HG02610 (cell line): Measurements from ENCODE around the gene DLGAP4.

Source experiments
- ATAC-seq: cut with Tn5 transposase; IDR thresholded peaks from one replicate; pipeline ENCODE4 v1.9.1; 2021; ENCODE audit warnings: mild to moderate bottlenecking, moderate library complexity; ENCODE audit not compliant: unreplicated experiment

Gene DLGAP4

DNA sequence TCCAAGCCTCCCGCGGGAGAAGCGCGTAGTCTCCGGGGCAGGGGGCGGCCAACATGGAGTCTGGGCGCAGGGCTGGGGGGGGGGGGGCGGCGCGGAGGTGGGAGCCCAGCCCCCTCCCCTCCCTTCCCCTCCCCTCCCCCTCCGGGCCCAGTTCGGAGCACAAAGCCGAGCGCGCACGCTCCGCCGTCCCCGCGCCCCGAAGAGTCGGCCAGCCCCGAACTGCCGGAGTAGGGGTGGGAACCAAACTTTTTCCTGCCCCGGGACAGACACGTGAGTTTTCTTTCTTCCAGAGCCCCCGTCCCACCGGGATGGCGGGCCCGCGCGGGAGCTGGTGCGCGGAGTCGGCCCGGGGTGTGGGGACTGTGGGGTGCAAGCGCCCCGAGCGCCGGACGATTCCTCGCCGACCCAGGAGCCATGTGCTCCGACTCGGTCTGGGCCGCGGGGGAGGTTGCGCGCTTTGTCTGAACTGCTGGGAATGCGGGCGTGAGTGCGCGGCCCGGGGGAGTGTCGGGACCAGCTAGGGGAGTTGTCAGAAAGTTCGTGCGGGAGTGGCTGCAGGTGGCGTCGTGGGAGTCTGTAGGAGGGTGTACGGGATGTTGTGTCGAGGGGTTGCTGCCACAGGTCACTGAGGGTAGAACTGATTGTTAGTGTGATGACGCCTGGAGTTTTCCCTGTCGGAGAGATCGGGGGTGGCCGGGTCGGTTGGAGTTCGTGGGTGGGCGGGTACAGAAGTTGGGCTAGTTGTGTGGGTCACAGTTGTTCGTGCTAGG, 268.4 kb downstream of the DLGAP4 start:
- ATAC-seq, result no peak

- no peak for ATAC-seq
Observed at GRCh38 chr20:36576081-36576445, 269.9 kb downstream of the DLGAP4 start.
